ENCODE measurements around the gene RPS15. TPM values are rescaled to one million over a fixed set of nuclear protein-coding genes. Genes with fewer than 3 reads are reported as not detected.
"Not testable (repeated sequence)": the region's sequence is repeated elsewhere in the genome, so short reads cannot be mapped to it uniquely, and the experiment has no call there.

The RPS15 gene
- total and polyA plus RNA-seq, 8 donors = 596 to 1,709 (median 905) TPM

DNA sequence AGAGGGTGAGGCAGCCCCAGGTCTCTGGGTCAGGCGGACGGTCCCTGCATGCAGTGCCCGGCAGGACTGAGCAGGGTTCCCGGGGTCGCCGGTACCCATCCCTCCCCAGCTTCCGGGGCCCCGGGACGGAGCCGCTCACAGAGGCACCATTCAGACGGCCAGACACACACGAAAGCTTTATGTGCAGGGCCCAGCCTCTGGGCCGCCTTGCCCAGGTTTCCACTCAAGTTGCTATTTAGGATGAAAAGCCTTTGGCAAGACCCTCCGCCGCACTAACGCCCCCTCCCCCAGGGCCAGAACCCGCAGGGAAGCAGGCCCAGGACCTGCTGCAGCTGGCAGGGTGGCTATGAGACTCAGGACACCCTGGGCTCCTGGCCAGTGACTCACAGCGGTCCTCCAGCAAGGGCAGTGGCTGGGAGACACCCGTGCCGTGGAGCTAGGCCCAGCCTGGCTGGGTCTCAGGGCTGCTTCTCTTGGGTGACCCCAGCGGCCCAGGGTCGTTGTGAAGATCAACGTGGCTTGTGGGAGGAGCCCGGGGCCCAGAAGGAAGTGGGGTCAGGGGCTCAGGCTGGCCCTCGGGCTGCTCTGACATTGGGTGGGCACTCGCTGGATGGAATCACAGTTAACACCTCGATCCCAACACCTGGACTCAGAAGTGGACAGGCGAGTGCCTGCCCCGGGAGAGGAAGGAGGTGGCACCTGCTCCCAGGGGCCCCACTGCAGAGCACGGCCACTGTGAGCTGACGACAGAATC lies 36.0 kb downstream of the RPS15 start:
- intact Hi-C loops (cut with DNase I) = no loop called here
- 80 to 82% methylated on average over 31 of the region's 31 CpGs for WGBS, 2 donors
- peaks cover 20 to 29% (median 25%) of the 10 kb centered on the region in 3 donors for H3K4me1 ChIP-seq
- TF ChIP-seq, protein P1, sequence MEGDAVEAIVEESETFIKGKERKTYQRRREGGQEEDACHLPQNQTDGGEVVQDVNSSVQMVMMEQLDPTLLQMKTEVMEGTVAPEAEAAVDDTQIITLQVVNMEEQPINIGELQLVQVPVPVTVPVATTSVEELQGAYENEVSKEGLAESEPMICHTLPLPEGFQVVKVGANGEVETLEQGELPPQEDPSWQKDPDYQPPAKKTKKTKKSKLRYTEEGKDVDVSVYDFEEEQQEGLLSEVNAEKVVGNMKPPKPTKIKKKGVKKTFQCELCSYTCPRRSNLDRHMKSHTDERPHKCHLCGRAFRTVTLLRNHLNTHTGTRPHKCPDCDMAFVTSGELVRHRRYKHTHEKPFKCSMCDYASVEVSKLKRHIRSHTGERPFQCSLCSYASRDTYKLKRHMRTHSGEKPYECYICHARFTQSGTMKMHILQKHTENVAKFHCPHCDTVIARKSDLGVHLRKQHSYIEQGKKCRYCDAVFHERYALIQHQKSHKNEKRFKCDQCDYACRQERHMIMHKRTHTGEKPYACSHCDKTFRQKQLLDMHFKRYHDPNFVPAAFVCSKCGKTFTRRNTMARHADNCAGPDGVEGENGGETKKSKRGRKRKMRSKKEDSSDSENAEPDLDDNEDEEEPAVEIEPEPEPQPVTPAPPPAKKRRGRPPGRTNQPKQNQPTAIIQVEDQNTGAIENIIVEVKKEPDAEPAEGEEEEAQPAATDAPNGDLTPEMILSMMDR (IDR thresholded peaks at IDR 0.05) = no peak
- no peak overlapping the region for H3K27ac ChIP-seq
- ATAC-seq (no peak), DNase-seq (peak in 2 of 6 donors; percentile 33 to 70), FAIRE-seq (no peak)
- H3K4me3 ChIP-seq = no peak overlapping the region
- H3K9me3 ChIP-seq = no peaks in the 10 kb centered on the region
- peaks cover 0 to 21% (median 0%) of the 10 kb centered on the region in 4 donors for H3K27me3 ChIP-seq
- H3K36me3 ChIP-seq = no peaks in the 10 kb centered on the region

DNA sequence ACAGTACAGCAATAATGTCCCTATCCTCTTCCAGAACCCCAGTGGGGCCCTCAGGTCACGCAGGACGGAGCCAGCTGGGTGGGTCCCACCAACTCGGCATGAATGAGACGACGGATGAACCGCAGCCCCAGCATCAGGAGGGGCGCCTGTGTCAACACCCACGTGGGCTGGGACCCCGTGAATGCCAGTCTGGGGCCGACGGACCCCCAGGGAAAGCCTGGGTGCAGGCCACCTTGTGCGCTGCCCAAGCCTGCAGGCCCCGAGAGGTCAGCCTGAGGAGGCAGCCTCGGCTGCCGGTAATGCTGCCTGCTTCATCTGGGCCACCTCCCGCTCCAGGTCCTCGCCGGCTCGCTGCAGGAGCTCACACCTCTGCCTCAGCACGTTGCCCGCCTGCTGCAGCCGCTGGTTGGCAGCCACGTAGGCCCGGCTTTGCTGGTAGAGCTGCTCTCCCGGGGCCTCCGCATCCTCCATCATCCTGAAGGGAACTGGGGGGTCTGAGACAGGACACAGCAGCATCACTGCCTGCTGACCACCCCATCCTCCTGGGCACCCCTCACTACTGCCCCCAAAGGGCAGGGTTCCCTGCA lies 36.7 kb downstream of the RPS15 start:
- no peaks in the 10 kb centered on the region for H3K9me3 ChIP-seq
- ATAC-seq (no peak), DNase-seq (peak in 1 of 6 donors; percentile 70), FAIRE-seq (no peak)
- WGBS, 2 donors = 88 to 89% methylated on average over 20 to 26 of the region's 26 CpGs
- intact Hi-C loops (cut with DNase I) = no loop called here
- H3K4me3 ChIP-seq = no peak overlapping the region
- no peaks in the 10 kb centered on the region for H3K36me3 ChIP-seq
- TF ChIP-seq, protein P1 (IDR thresholded peaks at IDR 0.05) = no peak
- H3K27me3 ChIP-seq = peaks cover 0 to 21% (median 0%) of the 10 kb centered on the region in 4 donors
- H3K27ac ChIP-seq = no peak overlapping the region
- peaks cover 17 to 26% (median 24%) of the 10 kb centered on the region in 3 donors for H3K4me1 ChIP-seq

DNA sequence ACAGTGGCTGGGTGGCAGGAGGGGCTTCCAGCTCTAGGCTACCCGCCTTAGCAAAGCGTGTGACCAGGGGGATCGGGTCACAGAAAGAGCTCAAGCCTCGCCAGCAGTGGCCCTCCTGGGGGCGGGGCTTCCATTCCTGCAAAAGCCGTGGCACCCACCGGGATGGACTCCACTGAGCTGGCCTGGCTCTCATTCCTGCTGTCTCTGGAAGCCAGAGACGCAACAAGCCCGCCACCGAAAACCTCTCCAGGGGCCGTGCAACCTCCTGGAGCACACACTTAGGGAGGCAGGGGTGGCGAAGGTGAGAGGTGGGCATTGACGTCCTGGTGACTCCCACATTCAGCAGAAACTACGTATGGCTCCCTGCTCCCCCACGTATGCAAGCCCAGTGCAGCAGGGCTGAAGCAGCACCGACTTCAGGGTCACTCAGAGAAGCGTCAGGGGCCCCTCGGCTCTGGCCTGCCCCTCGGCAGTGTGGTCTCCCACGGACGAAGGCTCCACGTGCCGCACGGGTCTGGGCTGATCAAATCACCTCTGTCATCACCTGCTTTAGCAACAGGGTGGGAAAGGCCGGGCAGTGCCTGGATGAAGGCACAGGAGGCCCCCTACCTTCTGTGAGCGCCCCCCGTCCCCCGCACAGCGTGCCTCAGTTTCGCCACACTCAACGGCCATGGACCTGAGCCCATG lies 37.7 kb downstream of the RPS15 start:
- TF ChIP-seq, protein P1 (IDR thresholded peaks at IDR 0.05) = no peak
- H3K27me3 ChIP-seq = peaks cover 0 to 20% (median 0%) of the 10 kb centered on the region in 4 donors
- ATAC-seq = no peak
- H3K4me1 ChIP-seq = peaks cover 6 to 16% (median 16%) of the 10 kb centered on the region in 3 donors
- DNase-seq = peak in 2 of 6 donors; percentile 40 to 72
- 91 to 96% methylated on average over 31 of the region's 31 CpGs for WGBS, 2 donors
- intact Hi-C loops (cut with DNase I) = no loop called here
- no peak overlapping the region for H3K27ac ChIP-seq
- H3K36me3 ChIP-seq = no peaks in the 10 kb centered on the region
- no peak overlapping the region for H3K4me3 ChIP-seq
- no peak for FAIRE-seq
- no peaks in the 10 kb centered on the region for H3K9me3 ChIP-seq

- FAIRE-seq; intact Hi-C loops (cut with DNase I); H3K27ac ChIP-seq; H3K36me3 ChIP-seq; H3K4me3 ChIP-seq; ATAC-seq; H3K9me3 ChIP-seq; DNase-seq: not testable (repeated sequence)
- WGBS, 2 donors = 91 to 92% methylated on average over 9 of the region's 9 CpGs
- Histone ChIP-seq H3K27me3 (peaks cover 0 to 11% (median 0%) of the 10 kb centered on the region in 4 donors), H3K4me1 (peaks cover 0 to 12% (median 11%) of the 10 kb centered on the region in 3 donors)
Observed at GRCh38 chr19:1477056-1477455, 38.9 kb downstream of the RPS15 start.

- TF ChIP-seq, protein P1 (IDR thresholded peaks at IDR 0.05) = no peak
- H3K9me3 ChIP-seq = no peaks in the 10 kb centered on the region
- 1 to 2% methylated on average over 48 to 71 of the region's 71 CpGs for WGBS, 2 donors
- H3K4me1 ChIP-seq = peaks cover 0 to 12% (median 11%) of the 10 kb centered on the region in 3 donors
- H3K4me3 ChIP-seq = peak within 1 kb of the TSS; percentile 93 to 100 (median 97)
- no peaks in the 10 kb centered on the region for H3K27me3 ChIP-seq
- H3K36me3 ChIP-seq = no peaks in the 10 kb centered on the region
- intact Hi-C loops (cut with DNase I) = no loop called here
- ATAC-seq = peak; percentile 98 to 99 (median 98)
- DNase-seq = peak; percentile 92 to 99 (median 94)
- H3K27ac ChIP-seq = peak within 1 kb of the TSS in 2 of 4 donors; percentile 4 to 61
- peak; percentile 70 for FAIRE-seq
Observed at GRCh38 chr19:1478934-1479707, 40.9 kb downstream of the RPS15 start, which contains the start of gene C19orf25. TSS of gene C19orf25 (minus strand) at chr19:1479215. CDS start at chr19:1478903, 312 bp downstream.
